HG03460 (cell line): Measurements from ENCODE around the gene NCKAP5.

ENCODE experiments used
- ATAC-seq: cut with Tn5 transposase; IDR thresholded peaks from one replicate; pipeline ENCODE4 v1.9.1; 2021; ENCODE audit not compliant: unreplicated experiment

NCKAP5 gene

GRCh38 chr2:133568172-133568571 is at the start of gene NCKAP5:
NCKAP5 (minus strand) TSS chr2:133568463; CDS start chr2:133517526, 50,937 bp downstream.
- no peak for ATAC-seq

DNA sequence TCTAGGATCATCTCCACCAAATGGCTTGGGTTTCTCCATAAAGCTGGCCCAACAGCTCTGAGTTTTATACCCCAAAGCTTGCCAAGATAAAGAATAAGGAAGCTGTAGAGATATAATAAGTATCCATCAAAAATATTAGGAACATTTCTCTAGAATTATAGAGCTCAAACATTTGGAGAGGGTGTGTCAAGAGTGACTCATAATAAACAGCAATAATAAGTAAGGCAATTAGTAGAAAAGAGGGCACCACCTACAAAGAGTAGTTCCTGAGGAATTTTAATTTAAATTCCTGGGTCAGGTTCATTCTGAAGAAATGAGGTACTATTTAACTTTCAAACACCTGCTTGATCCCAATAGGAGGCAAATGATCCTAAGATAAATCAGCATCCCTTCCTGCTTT is 41.4 kb upstream of the NCKAP5 start:
- ATAC-seq: no peak

- ATAC-seq: no peak
Measured at GRCh38 chr2:133608291-133608690, 40.0 kb upstream of the NCKAP5 start.

- ATAC-seq: no peak
Measured at GRCh38 chr2:133607679-133608078, 39.4 kb upstream of the NCKAP5 start.

GRCh38 chr2:133606616-133607015 is 38.4 kb upstream of the NCKAP5 start:
- ATAC-seq: no peak

DNA sequence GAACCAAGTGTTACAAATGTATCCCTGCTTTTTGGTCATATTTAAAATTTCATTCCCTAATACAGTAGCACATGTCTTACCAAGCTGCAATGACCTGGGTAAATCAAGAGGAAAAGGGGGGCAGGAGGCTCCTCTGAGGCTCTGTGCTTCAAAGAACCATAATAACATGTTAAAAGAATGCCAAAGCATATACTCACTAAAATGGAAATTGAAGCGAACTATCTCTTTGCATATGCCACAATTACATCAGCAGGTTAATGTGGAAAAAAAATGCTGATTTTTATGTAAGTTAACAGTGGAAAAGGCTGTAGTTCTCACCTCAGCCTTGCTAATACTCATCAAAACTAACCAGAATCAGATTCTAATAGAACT is 37.5 kb upstream of the NCKAP5 start:
- no peak for ATAC-seq

DNA sequence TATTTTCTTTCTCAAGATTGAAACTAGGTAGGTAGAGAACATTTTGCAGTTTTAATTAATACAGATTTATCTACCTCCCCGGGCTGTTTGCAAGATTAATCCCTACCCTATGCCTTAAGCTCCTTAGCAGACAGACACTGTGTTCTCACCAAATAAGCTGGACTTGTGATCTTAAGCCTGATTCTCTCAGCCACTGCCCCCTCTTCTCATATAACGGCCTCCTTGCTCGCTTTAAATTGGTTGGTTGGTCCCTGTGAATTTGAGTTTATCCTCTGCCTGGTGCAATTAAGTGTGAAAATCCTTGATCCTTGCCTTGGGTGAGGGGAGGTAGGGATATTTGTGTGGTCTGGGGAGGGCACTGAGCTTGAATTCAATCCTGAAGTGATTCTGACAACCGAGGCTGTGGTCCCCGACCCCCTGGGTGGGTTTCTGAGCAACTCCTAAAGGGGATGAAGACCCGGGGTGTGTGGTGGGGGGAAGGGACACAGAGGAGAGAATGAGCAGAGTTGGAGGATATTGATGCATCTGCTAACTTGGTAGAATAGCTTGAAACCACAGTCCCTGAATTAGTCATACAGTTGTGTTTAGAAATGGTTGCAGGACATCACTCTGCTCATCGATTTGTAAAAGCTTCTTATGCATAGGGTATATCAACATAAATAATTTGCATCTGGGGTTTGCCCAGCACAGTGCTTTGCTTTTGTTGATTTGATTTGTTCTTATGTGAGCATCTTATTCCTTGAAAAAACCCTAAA is 36.9 kb upstream of the NCKAP5 start:
- no peak for ATAC-seq

DNA sequence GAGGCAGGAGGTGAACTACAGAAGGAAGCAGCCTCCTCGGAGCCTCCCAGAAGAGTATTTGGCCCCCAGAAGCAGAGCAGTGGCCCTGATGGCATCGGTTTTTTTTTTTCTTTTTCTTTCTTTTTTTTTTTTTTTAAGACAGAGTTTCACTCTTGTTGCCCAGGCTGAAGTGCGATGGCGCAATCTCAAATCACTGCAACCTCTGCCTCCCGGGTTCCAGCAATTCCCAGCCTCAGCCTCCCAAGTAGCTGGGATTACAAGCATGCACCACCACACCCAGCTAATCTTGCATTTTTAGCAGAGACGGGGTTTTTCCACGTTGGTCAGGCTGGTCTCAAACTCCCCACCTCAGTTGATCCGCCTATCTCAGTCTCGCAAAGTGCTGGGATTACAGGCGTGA is 34.8 kb upstream of the NCKAP5 start:
- no peak for ATAC-seq

- no peak for ATAC-seq
Measured at GRCh38 chr2:133602538-133602937, 34.3 kb upstream of the NCKAP5 start.

GRCh38 chr2:133600266-133600928 is 32.1 kb upstream of the NCKAP5 start:
- no peak for ATAC-seq

GRCh38 chr2:133599811-133600210 is 31.5 kb upstream of the NCKAP5 start:
- ATAC-seq: no peak

DNA sequence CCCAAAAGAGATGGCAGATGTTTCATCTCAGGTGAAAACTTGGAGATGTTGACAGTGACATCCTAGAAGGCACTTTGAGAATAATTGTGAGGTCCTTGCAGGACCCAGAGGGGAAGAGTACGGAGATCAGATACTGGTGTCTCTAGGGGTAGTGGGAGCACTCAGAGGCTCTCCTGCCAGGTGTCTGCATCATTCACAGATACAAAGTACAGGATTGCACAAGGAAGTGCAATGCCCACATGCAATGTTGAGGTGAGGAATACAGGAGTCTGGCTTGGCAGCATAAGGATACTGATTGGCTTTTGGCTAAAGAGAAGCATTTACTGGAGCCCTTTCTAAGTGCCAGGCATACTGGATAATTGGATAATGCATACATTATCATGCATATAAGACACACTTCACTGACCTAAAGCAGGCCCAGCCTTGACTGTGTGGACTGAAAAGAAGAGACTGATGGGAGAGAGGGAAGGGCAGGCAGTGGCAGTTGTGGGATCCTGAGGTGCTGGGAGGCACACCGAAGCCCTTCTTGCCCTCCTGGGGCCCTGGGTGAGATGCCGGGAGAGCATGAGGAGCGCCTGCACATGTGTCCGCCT is 31.0 kb upstream of the NCKAP5 start:
- no peak for ATAC-seq

- ATAC-seq: no peak
Measured at GRCh38 chr2:133598769-133599168, 30.5 kb upstream of the NCKAP5 start.

DNA sequence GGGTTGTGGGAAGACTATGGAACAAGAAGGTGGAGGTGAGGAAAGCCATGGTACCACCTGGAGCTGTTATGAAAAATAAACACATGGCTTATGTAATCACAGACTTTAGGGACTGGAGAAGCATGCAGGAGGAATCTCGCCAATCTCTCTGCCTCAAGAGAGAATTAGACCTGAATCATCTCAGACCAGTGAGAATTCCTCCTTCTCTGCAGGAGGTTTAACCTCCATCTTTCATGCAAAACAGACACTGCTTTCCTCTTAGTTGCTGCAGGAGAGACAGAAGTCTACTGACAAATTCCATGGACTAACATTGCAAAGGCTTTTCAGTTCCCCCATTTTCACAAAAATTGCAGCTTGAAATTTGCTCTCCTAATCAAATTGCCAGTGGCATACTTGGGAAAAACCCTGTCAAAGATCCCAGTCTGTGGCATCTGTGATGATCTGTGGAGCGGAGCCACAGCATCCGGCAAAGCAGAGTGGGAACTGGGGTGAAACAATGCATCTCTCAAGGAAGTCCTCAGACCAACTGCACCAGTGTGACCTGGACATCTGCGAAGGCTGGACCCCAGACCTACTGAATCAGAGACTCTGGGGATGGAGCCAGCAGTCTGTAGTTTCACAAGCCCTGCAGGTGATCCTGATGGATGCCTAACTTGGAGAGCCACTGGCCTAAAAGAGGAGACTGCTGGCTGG is 28.6 kb upstream of the NCKAP5 start:
- no peak for ATAC-seq

DNA sequence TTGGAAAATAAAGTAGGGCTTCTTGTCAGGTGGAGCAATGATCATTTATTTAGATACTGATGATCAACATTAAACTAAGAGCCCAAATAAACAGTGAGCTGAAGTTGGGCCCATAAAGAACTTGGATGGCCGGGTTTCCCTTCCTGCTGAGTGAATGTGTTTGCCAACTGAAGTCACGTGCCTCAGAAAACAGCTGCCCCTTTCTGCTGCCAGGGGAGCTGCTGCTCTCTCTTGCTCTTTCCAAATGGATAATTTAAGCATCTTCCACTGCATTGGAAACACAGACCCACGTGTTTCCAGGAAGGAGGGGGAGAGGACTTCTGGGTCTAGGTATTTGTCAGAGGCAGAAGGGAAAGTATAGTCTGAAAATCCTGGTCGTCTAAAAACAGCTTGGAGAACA is 22.9 kb upstream of the NCKAP5 start:
- ATAC-seq: no peak

GRCh38 chr2:133589456-133589855 is 21.2 kb upstream of the NCKAP5 start:
- ATAC-seq: no peak

GRCh38 chr2:133588144-133588543 is 19.9 kb upstream of the NCKAP5 start:
- no peak for ATAC-seq

DNA sequence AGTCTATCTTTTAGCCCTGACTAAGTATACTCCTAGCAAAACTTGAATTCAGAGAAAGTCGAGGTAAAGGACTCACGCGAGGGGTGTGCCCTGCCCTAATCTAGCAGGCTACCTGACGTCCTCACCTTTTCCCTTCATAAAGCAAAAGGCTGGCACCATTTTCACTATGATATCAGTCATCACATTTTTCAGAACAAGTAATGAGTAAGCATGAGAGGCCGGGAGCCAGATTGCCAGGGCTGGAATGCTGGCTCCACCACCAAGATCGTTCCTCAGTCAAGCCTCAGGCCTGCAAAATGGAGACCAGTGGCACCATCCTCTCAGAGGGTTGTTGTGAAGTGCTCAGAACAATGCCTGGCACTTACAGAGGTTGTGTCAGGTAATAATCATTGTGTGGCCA is 18.7 kb upstream of the NCKAP5 start:
- no peak for ATAC-seq

DNA sequence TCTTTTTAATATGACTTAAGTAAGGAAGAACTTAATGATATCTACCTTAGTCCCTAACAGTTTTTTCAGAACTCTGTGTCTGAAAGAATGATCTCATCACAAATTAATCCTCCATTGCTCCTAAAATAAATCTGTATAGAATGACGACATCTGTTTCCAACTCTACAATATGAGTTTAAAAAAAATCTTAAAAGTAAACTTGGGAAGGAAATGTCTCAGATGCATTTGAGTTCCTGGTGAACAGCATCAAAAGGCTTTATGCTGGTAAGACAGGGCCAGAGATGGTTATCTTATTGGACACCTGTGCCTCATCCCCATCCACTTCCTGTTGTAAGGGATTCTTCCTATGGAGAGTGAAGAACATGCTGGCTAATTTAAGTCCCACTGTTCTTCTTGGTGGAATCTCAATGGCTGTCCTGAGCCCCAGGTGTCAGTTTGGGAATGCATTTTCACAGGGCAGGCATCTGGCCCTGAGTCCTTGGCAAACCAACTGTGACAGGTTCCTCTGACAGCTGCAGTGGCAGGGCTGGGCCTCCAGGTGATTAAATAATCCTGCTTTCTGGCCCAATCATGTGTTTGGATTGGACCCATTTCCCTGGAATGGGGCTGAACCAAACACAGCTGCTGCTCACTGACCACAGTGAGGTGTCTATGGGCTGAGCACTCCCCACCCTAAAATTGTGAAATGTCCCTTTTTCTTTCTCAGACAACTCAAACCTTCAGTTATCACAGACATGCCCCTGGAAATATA is 12.9 kb upstream of the NCKAP5 start:
- ATAC-seq: no peak

GRCh38 chr2:133579274-133579673 is 11.0 kb upstream of the NCKAP5 start:
- no peak for ATAC-seq

DNA sequence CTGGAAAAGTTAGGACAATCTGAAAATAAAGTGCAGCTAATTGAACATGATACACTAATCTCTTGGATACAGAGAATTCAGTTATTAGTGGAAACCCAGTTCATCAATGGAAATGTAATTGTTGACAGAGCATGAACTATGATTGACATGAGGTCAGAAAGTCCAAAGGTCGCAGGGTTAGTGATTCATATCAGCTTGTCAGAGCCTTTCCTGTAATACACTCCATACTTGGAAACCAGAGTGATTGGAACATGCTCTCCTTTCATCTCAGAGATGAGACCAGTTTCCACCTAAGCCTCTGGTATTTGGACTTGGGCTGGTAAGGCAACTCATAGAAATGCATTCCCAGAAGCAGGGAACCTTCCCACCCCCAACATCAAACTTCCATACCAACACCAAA is 8.5 kb upstream of the NCKAP5 start:
- ATAC-seq: no peak
